H1 (cell line): Measurements from ENCODE around the gene ITPKB. TPM values are rescaled to one million over a fixed set of nuclear protein-coding genes. Genes with fewer than 3 reads are reported as not detected.

ENCODE experiments used
- MAFK ChIP-seq: IDR thresholded peaks from 2 replicates; pipeline ENCODE4 v1.6.1; 2012; ENCODE audit warnings: low read depth, mild to moderate bottlenecking, improper control_type of control experiment, low read length
- polyA plus RNA-seq, 7 experiments: library from polyadenylated mRNA; depleted of rRNA in 3 of 7; stranded (reverse) in 5 of 7; unstranded in 2 of 7; fragments of >200 nt in 5 of 7; fragments of 200-250 nt in 2 of 7; gene quantifications; 1 replicate in 5 of 7; 2 replicates in 1 of 7; 4 replicates in 1 of 7; pipeline versions ENCODE4 v1.2.1 to v1.2.3, GENCODE V29; 2011 to 2013; ENCODE audit warnings: missing spikeins in 2 of 7, mixed read lengths in 2 of 7
- total RNA-seq: library from RNA; stranded (reverse); fragmentation: NEBNext Ultra II Directional; extraction: Animal tissue kit (Norgen Biotek cat#: 25700); gene quantifications from 2 replicates; pipeline ENCODE4 v1.2.1, GENCODE V29; 2021

ITPKB gene
- total and polyA plus RNA-seq, 2 of the 8 experiments (the other 6 are each of a cell fraction or from before 2014, with no cell fraction given), result 1.7 to 4.8 TPM

GRCh38 chr1:226682871-226683814 is 55.9 kb downstream of the ITPKB start (continued):
- TF ChIP-seq MAFK, result no peak
